Measurements from ENCODE around the gene PHF2.

The PHF2 gene

DNA sequence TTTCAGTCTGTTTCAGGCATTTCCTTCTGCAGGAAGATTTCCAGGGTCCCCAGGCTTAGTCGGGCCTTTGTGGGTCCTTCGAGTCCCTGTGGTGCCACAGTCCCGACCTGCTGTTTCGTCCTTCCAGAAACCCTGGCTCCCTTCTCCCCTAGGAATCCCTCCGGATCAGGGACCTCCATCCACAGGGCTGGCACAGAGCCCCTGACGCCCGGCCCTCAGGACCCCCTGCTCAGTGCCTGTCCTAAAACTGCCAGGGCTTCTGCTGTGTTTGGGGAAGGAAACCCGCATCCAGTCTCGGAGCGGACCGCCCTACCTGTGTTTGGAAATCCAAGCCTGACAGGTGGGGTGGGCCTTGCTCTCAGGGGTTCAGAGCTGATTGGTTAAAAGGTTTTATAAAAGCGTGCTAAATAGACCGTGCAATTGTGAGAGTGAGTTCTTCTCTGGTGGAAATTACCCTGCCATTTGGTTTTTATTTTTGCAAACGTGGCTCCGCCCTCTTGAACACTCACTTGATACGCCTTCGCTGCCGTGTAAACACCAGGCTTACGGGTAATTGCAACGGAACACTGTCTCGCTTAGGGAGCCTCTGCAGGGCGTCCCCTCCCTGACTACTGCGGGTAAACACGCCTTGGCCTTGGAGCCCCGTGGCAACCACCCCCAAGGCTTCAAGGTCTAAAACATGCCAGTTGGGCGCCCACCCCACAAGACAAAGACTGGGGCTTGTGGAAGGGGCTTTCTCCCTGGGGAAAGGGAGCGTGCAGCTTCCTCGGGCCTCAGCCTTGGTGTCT, 121.2 kb downstream of the PHF2 start:
- DNase-seq: peak in 1 of 42 donors; percentile 13
- intact Hi-C loops (cut with DNase I): no loop called here

DNA sequence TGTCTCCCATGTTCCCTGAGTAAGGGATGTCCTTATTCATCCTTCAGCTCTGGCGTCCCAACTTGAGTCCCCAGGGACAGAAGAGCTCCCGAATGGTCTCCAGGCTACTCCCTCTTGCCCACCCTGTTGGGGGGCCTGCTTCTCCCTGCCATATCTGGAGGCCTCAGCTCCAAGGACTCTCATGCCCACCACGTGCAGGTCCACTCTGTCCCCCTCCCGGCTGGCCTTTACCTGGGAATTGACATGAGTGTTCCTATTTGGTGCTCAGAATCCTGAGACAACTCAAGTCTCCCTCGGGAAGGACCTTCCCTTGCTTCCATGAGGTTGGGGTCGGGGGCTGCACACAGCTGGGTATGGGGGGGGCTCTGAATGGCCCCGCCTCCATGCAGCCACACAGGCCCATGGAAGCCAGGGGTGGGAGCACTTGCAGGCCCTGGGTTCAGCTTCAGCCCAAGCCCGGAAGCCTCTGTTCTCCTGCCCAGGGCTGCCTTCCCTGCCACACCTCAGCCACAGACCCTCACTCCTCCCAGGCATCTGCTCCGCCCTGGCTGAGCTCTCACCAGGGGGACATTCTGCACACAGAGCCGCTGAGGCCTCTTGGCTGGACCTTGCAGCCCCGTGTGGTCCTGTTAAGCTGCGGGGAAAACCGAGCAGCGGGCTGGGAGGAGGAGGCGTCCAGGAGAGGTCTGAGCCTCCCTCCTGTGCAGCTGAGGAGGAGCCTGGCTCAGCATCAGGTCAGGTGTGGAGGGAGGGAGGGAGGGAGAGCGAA, 121.9 kb downstream of the PHF2 start:
- DNase-seq: peak in 2 of 42 donors; percentile 15 to 29
- intact Hi-C loops (cut with DNase I): no loop called here

- intact Hi-C loops (cut with DNase I): no loop called here
- peak in 2 of 42 donors; percentile 18 for DNase-seq
These were observed 123.3 kb downstream of the PHF2 start for GRCh38 chr9:93699650-93700049.

DNA sequence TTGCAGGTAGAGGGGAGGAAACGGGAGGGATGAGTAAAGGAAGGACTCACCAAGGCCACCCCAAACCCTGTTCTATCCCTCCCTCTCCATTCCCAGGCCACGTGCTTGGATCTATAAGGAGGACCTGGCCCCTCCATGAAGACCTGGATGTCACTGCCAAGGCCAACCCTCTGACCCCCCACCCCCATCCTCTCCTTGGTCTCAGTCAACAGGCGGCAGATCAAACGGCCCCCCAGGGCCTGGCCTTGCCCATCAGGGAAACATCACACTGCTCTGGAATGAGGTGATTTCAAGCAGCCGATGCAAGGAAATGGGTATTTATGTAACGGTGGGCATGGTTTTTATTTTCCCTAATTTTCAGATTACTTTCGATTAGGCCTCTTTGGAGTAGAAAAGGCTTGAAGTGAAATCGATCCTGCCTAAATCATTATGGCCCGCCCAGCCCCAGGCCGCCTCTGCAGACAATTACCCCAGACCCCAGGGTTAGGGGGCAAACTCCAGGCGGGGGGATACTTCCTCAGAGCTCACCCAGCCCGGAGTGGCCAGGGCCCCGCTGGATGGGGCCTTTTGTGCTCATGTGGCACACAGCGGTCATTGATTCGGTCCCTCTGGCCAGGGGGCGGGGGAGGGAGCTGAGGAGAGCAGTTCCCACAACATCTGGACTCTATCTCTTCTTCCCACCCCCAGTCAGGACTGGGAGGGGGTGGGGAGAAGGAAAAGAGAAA, 125.3 kb downstream of the PHF2 start:
- intact Hi-C loops (cut with DNase I): no loop called here
- DNase-seq: peak in 1 of 42 donors; percentile 36

- peak in 1 of 42 donors; percentile 18 for DNase-seq
- intact Hi-C loops (cut with DNase I): no loop called here
These were observed 125.9 kb downstream of the PHF2 start for GRCh38 chr9:93702261-93702660.

DNA sequence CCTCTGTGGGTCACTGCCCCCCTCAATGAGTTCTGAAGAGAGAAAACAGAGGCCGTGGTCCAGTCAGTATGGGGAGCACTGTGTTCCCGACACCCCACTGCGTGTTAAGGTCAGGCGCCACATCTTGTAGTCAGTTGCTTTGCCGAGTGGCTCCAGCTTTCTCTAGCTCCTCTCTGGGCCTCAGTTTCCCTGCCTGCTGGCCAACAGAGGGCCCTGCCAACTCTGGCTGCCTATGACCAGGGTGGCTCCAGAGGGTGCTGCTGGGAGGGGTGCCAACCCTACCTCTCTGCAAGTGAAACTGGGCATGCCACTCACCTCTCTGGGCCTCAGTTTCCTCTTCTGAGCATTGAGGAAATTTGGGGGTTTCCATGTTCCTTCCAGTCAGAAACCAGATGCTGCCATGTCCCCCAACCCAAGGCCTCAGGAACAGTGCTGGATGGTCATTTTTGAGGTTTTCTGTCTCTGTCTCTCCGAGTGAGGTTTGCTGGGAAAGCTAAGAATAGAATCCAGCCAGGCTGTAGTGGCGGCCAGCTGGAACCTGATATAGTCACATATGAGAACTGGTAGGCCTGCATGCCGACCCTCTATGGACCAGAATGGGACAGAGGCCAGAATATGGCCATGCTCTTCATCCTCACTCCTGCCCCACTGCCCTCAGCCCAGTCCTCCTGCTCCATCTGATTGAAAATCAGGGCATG, 132.1 kb downstream of the PHF2 start:
- intact Hi-C loops (cut with DNase I): no loop called here
- peak in 1 of 42 donors; percentile 5 for DNase-seq

DNA sequence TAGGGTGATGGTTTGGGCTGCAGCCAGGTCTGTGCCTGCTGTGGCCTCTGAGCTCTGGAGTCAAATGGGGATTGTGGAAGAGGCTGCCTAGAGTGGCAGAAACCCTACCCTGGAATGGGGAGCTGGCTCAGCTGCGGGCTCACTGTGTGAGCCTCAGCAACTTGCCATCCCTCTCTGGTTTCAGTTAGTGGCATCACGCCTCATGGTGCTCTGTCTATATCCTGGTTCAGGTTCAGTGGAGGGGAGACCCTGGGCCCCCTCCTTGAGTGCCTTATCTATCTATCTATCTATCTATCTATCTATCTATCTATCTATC, 132.6 kb downstream of the PHF2 start:
- DNase-seq: peak in 1 of 42 donors; percentile 16
- intact Hi-C loops (cut with DNase I): no loop called here

DNA sequence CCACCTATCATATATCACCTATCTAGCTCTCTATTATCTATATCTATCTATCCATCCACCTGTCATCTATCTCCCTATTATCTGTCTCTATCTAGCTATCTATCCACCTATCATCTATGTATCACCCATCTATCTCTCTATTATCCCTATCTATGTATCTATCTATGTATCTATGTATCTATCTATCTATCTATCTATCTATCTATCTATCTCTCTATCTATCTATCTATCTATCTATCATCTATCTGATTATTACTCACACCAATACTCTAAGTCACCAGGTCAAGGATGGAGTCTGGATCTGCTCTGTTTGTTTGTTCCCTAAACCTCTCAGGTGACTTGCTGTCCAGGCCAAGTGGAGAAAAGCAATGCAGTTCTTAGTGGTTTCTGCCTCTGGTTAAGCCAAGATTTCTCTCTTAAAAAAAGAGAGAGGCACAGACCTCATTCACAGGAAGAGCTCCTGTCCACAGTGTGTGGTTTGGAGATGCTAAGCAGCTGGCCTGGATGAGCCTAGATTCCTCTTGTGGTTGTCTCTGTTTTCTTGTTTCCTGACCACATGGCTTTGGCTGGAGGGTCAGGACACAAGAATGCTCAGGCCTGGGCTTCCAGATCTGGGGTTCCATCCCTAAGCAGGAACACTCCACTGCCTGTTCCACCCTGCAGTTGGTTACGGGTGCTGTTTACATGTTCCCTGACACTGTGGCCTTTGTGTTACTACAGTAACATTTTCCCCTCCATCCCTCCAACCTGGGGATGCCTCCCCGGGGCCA, 133.4 kb downstream of the PHF2 start:
- peak in 1 of 42 donors; percentile 5 for DNase-seq
- intact Hi-C loops (cut with DNase I): no loop called here

- intact Hi-C loops (cut with DNase I): no loop called here
- no peak for DNase-seq
These were observed 134.0 kb downstream of the PHF2 start for GRCh38 chr9:93710370-93710723.

- DNase-seq: peak in 1 of 42 donors; percentile 7
- intact Hi-C loops (cut with DNase I): no loop called here
These were observed 134.6 kb downstream of the PHF2 start for GRCh38 chr9:93711002-93711401.

GRCh38 chr9:93712896-93713295, 136.5 kb downstream of the PHF2 start:
- DNase-seq: no peak
- intact Hi-C loops (cut with DNase I): no loop called here

GRCh38 chr9:93713716-93714115, 137.3 kb downstream of the PHF2 start:
- intact Hi-C loops (cut with DNase I): no loop called here
- DNase-seq: no peak

DNA sequence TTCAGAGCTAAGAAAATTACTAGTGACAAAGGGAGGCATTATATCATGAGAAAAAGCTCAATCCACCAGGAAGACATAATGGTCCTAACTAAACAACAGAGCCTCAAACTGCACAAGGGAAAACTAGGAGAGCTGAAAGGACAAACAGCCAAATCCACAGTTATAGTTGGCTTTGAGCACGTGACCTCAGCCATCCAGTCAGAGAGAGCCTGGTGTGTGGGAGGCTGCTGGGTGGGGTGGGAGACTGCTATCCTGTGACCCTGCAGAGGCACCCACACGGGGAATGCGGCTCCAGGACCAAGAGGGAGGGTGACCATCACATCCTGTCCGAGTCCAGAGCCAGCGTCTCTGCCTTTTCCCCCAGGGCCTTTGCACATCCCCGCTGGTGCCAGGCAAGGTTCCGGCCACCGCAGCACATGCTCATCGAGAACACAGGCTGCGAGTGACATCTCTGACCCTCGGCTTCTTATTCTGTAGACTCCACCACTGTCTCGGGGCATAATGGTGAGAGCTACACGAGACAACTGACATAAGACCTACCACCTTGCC, 145.1 kb downstream of the PHF2 start:
- intact Hi-C loops (cut with DNase I): no loop called here

GRCh38 chr9:93724852-93725251, 148.5 kb downstream of the PHF2 start:
- no peak for DNase-seq

More for the DNA sequence above, 145.1 kb downstream of the PHF2 start:
- no peak for DNase-seq

GRCh38 chr9:93725382-93725781, 149.0 kb downstream of the PHF2 start:
- no peak for DNase-seq
- intact Hi-C loops (cut with DNase I): no loop called here

More at GRCh38 chr9:93724852-93725251, 148.5 kb downstream of the PHF2 start:
- intact Hi-C loops (cut with DNase I): no loop called here

DNA sequence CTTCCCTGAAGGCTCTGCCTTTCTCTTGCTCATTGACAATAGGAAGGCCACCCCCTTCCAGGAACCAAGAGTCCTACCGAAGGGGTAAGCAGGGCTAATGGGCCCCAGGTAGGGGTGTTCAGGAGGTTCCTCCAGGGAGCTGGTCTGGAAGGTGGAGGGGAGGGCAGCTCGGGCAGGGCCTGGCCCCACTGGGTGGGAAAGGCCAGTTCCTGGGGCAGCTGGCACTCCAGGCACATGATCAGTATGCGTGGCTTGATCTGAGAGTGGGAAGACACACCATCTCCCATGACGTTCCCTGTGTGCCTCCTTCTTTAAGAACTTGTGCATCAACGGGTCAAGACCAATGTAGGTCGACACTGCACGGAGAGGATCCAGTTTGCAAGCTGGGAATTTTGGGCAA, 149.8 kb downstream of the PHF2 start:
- intact Hi-C loops (cut with DNase I): no loop called here
- DNase-seq: no peak

All from head of caudate nucleus (tissue), 42 donors.